Left colon (tissue), 2 donors: ENCODE results near the gene RPS18. TPM values are rescaled to one million over a fixed set of nuclear protein-coding genes. Genes with fewer than 3 reads are reported as not detected.

Source experiments
- ATAC-seq: fragments of 200-7000 bp; cut with Tn5 transposase; one replicate; pipeline ENCODE4 v1.9.1; 2020; ENCODE audit warnings: mild to moderate bottlenecking, moderate library complexity
- DNase-seq, 2 donors: peaks; one replicate each; pipeline ENCODE4 v3.0.0-alpha.2; 2020
- intact Hi-C, 2 donors: fragments of 100-400 bp; cut with DNase I in 1 of 2; cut with micrococcal nuclease in 1 of 2; formaldehyde crosslinking; loops; one replicate each; pipeline versions ENCODE4 v1.11.2 to v1.14.0; 2022; cut with DNase I, micrococcal nuclease
- microRNA-seq, 2 donors: library from miRNA; unstranded; fragments of <30 nt; microRNA quantifications; one replicate each; pipeline versions ENCODE4 v1.1.0 to v1.2.0, GENCODE V29; 2020
- total RNA-seq, 2 donors: library from RNA; stranded (reverse); fragmentation: NEBNext Ultra II Directional; extraction: Animal tissue kit (Norgen Biotek cat#: 25700); gene quantifications; one replicate each; pipeline ENCODE4 v1.2.1, GENCODE V29; 2021
- donor health status: DM: no; HTN: no; CAD: no.
- donor health status: DM: yes; HTN: yes; CAD: no.

The RPS18 gene
- total RNA-seq, 2 donors from 2014 or later = 1,882 to 2,045 TPM

DNA sequence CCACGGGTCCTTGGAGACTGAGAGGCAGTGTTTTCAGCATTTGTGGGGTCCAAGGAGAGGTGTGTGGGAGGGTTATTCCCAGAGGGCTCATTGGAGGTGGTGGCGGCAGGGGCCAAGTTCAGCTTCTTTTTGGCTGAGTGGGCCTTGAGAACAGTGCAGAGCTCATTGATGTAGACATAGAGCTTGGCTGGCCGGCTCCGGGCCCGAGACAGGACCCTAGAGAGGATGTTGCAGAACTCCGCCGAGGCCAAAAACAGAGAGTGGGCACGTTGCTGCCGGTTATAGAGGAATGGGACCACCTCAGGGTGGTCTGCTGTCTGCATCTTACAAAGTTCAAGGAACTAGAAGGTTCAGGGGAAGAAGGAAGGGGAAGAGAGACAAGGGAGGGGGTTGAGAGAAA lies 49.4 kb downstream of the RPS18 start:
- intact Hi-C loops = no loop called here
- DNase-seq (no peak), ATAC-seq (no peak)

DNA sequence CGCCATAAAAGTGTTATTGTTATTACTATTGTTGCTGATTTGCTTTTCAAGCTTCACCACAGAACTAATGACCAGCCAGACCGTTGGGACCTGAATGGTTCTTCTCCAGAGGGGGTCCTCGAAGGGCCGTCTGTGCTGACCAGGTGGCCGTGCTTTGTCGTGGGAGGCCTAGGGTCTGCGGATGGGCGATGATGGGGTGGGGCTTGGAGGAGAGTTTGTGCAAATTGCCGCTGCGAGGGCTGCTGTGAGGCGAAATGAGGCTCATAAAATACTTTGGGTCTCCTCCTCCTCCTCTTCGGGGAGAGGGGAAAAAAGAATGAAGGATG lies 51.7 kb downstream of the RPS18 start:
- DNase-seq = no peak
- intact Hi-C loops = no loop called here
- no peak for ATAC-seq

DNA sequence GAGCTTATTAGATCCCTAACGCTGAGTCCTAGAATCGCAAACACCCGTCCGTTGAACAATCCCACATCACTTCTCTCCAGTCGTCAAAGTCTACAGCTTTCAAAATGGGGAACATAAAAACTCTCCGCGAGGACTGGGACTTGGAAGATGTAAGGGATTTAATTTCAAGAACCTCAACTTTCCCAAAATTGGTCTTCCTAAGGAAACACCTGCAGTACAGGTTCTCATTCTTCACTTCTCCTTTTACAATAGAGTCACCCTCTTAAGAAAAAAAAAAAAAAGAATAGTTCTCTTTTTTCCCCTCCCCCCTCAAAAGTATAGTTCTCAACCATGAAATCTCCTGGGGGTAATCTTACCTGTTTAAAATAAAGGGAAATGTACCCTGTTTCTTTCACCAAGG lies 52.2 kb downstream of the RPS18 start:
- ATAC-seq (no peak), DNase-seq (no peak)
- intact Hi-C loops = no loop called here

Small RNAs within 50 kb of the gene (microRNA-seq; reads per million reads assigned to microRNA genes)
- 0 reads per million in 2 donors for gene MIR6834
- gene MIR6873 = 0 reads per million in 2 donors

Other genes starting within 250 kb of the RPS18 start
- gene HLA-DPA1, start 198.4 kb upstream of the RPS18 start, total RNA-seq = 100 to 1,000 TPM in 1 of 2 donors, 10 to 100 TPM in 1; 14.8 to 103 TPM
- 10 to 100 TPM; 15.1 to 65.5 TPM for gene HLA-DPB1, start 196.1 kb upstream of the RPS18 start, total RNA-seq
- under 1 TPM; 0.45 to 0.55 TPM for gene COL11A2, start 79.6 kb upstream of the RPS18 start, total RNA-seq
- 10 to 100 TPM; 34.4 to 37.0 TPM for gene RXRB, start 71.4 kb upstream of the RPS18 start, total RNA-seq
- 100 to 1,000 TPM; 128 to 203 TPM for gene SLC39A7, start 71.2 kb upstream of the RPS18 start, total RNA-seq
- gene HSD17B8, start 67.4 kb upstream of the RPS18 start, total RNA-seq = 10 to 100 TPM; 22.4 to 23.7 TPM
- 10 to 100 TPM; 27.4 to 29.7 TPM for gene RING1, start 63.6 kb upstream of the RPS18 start, total RNA-seq
- 10 to 100 TPM; 60.2 to 68.4 TPM for gene VPS52, start 199 bp upstream of the RPS18 start, total RNA-seq
- gene B3GALT4, start 5.0 kb downstream of the RPS18 start, total RNA-seq = 10 to 100 TPM; 34.8 to 40.3 TPM
- 10 to 100 TPM; 27.7 to 29.3 TPM for gene WDR46, start 17.2 kb downstream of the RPS18 start, total RNA-seq
- gene PFDN6, start 17.5 kb downstream of the RPS18 start, total RNA-seq = 10 to 100 TPM; 36.8 to 45.7 TPM
- 10 to 100 TPM; 21.5 to 35.0 TPM for gene RGL2, start 26.9 kb downstream of the RPS18 start, total RNA-seq
- 100 to 1,000 TPM; 229 to 283 TPM for gene TAPBP, start 42.0 kb downstream of the RPS18 start, total RNA-seq
- gene ZBTB22, start 45.7 kb downstream of the RPS18 start, total RNA-seq = 10 to 100 TPM; 19.9 to 21.3 TPM
- 10 to 100 TPM; 33.5 to 35.3 TPM for gene DAXX, start 50.9 kb downstream of the RPS18 start, total RNA-seq
- 10 to 100 TPM in 1 of 2 donors, 1 to 10 TPM in 1; 4.1 to 14.7 TPM for gene KIFC1, start 119.7 kb downstream of the RPS18 start, total RNA-seq
- gene PHF1, start 138.9 kb downstream of the RPS18 start, total RNA-seq = 10 to 100 TPM; 28.3 to 41.2 TPM
- gene CUTA, start 146.0 kb downstream of the RPS18 start, total RNA-seq = 100 to 1,000 TPM; 162 to 169 TPM
- 1 to 10 TPM; 6.8 to 9.1 TPM for gene SYNGAP1, start 148.0 kb downstream of the RPS18 start, total RNA-seq
- gene ZBTB9, start 182.5 kb downstream of the RPS18 start, total RNA-seq = 1 to 10 TPM; 3.9 to 7.9 TPM